ENCODE results near the gene POTEC.
"Not testable (repeated sequence)": the region's sequence is repeated elsewhere in the genome, so short reads cannot be mapped to it uniquely, and the experiment has no call there.

POTEC gene

DNA sequence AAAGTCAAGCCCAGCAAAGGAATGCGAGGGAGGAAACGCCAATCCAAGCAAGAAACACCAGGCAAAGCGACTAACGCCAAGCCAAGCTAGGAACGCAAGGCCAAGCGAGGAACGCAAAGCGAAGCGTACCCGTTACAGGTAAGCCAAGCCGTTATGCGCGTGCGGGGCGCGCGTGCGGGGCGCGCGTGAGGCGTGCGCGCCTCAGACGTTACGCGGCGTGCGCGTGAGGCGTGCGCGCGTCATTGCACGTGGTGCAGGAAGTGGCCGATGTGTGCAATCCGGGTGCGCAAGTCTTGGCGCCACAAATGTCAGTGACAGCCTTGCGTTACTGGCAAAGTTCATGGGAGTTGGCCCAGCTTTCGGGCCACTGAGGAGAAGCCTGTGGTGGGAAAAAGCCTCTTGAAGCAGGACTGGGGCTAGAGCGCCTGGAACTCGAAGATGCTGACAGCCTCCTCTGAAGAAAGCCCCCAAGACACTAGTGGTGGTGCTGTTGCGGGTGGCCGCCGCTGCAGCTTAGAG lies at the start of gene POTEC:
TSS of gene POTEC (minus strand) at position 155 of the 519 bp plus-strand sequence. CDS start 454 bp downstream, outside the sequence.
- not testable (repeated sequence) for DNase-seq

DNA sequence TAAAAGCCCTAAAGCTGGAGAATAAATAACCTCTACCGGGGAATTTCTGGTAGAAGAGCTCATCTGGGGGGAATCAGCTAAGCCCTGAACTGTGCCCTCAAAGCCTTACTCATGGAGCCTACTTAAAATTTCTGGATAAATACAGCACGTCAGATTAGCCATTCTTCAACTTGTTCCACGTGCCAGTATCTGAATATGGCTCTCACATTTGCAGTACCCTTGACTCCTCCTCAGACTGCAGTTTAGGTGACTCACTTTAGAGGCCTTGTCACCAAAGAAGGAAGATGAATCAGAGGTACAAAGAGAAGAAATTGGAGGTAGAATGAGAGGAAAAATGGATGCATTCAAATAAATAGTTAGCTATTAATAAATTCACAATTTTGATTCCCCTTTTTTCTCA lies 34.6 kb upstream of the POTEC start:
- DNase-seq = no peak

DNA sequence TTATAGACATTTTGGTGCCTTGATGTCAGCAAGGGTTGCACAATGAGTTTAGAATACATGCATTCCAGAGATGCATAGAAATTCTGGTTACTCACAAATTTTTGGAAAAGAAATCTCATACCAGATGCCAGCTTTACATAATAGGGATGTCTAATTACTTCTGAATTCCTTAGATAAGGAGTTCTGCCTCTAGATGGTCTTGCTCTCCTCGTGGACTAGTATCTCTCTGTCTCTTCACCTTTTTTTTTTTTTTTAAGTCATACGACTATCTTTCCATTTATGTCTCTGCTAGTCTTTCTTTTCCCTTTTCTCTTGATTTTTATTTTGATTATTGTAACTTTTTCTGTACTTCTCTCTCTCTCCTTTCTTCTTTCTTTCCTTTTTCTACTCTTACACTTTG lies 16.1 kb upstream of the POTEC start:
- DNase-seq = not testable (repeated sequence)

DNA sequence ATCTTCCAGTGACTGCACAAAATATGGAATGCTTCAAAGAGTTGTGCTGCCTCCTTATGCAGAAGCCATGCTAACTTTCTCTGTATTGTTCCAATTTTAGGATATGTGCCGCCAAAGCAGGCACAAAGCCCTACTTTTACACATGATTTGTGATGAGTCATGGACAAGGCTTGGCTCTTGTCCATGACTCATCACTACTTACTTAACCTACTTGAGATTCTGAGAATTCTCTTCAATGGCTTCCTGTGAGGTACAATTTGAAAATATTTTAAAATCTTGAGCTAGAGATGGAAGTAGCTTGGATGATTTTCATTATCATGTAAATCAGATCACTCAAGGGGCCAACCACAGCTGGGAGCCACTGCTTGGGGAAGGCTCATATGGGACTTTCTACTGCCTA lies 11.7 kb downstream of the POTEC start:
- not testable (repeated sequence) for DNase-seq

DNA sequence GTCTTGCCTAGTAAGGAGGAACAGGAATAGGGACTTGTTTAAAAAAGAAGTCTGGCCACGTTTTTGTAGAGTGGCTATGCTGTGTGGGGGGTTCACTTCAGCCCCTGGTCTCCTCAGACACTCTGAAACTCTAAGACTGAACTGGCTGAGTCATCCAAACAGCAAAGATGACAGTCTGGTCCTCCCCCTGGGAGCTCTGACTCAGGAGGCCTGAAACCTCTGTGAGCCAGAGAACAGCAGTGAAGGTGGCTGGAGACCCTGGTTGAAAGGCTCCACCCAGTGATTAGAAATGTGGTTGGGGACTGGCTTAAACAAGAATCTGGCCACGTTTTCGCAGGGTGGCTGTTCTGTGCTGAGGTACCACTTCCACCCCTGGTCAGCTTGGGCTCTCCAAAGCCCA lies 32.7 kb downstream of the POTEC start:
- not testable (repeated sequence) for DNase-seq

DNA sequence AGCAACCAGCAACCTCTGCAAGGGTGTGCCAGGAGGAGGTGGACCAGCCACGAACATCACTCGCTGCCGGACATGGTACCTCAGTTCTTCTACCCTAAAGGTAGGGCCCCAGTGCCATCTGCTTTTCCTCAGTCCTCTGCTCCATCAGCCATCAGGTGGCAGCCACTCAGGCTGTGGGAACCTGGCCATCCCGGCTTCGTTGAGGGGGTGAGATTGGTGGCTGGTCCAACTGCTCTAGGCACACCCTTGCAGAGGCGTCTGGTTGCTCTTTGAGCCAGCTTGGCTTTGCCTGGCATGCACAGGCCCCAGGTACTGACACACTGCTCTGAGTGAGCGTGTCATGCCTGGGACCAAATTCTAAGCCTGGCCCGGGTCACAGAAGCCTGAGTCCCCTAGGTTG lies 39.7 kb downstream of the POTEC start:
- not testable (repeated sequence) for DNase-seq

DNA sequence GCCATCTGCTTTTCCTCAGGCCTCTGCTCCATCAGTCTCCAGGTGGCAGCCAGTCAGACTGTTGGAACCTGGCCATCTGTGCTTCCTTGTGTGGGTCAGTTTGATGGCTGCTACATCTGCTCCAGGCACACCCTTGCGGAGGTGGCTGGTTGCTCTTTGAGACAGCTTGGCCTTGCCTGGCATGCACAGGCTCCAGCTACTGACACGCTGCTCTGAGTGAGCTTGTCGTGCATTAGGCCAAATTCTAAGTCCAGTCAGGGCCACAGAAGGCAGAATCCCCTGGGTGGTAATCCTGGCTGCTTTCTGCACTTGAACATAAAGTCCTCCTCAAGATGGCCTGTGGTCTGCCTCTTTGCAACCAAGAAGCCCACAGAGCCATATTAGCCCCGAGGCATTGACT lies 41.5 kb downstream of the POTEC start:
- not testable (repeated sequence) for DNase-seq

DNA sequence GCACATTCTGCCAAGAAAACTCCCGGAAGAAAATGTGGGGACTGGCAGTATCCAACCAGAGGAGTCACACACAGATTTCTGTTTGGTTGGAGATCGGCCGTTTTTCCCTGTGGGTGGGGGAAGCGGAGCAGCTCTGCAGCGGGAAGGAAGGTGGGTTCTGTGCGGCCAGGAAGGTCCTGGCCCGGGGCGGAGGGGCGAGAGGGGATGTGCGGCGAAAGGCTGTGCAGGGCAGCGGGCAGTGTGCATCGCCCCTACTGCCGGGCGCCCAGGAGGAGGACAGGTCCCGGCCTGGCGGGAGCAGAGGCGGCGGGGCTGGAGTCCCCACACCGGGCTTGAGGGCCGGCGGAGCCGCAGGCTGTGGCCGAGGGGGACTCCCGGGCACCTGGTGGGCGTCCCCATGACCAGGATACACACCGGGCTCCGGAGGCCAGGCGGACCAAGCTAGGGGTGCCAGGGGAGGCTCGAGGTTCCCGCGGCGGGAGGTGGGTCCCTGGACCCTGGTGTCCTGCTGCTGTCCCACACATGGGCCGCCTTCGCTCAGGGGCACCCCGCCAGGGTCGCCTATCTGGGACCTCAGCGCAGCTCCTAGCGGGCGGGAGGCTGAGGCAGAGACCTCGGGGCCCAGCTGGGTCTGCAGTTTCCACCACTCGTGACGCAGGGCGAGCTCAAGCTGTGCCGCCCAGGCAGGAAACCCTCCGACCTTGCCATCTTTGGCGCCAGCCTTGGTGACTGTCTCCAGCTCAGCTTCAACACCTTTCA lies 54.0 kb downstream of the POTEC start:
- not testable (repeated sequence) for DNase-seq

DNA sequence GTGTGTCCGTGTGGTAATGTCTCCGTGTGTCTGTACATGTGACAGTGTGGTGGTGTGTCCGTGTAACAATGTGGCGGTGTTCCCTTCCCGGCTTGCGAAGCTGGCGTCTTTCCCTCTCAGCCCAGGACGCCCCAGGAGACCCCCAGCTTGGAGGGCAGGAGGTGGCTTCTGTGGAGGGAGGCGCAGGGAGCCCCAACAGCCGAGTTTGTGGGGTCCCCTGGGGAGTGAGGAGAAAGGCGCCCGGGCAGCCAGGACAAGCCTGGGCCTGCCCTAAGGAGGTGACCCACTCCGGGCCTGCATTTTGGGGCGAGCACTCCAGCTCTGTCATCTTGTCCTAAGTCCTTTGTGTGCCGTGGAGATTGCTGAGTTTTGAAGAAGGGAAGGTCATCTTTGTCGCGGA lies 54.6 kb downstream of the POTEC start:
- DNase-seq = not testable (repeated sequence)

DNA sequence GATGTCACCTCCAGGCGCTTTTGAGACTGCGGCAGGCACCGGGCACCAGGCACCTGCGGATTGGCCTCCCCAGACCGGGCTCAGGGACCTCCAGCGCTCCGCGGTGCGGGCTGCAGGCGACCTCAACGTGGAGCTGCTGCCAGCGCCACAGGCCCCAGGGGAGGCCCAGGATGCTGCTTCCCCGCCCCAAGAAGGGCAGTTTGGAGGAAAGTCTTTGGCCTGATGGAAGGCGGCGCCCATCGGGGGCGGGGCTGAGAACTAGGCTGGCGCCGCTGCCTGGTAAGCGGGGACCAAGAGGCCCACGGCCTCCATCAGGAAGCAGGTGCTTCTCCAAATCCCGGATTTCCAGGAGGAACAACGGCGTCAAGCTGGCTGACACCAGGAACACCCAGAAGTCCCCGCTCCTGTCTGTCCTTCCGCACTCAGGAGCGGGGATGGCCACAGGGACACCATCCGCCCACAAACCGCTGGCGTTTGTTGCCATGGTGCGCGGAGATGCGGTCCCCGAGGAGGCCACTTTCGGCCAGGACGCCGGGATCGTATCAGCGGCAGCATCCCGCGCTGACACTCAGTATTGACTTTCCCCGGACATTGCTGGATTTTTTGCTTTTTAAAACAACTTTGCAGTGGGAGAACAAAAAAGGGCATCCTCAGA lies 56.3 kb downstream of the POTEC start:
- not testable (repeated sequence) for DNase-seq

DNA sequence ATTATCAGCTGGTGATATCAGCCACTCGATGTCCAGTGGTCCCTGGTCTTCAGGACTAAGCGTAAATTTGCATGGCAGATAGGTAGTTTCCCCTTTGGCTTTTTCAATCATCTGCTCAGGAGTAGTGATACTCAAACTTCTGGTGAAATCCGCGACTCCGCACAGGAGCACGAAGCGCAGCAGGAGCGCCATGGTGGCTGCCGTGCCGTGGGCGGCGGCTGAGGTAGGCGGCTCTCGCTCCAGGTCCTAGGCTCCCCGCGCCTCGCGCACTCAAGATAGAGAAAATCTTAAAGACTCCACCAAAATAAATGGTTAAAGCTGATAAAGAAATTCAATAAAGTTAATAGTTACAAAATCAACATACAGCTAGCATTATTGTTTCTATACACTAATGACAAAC lies 64.3 kb downstream of the POTEC start:
- not testable (repeated sequence) for DNase-seq

DNA sequence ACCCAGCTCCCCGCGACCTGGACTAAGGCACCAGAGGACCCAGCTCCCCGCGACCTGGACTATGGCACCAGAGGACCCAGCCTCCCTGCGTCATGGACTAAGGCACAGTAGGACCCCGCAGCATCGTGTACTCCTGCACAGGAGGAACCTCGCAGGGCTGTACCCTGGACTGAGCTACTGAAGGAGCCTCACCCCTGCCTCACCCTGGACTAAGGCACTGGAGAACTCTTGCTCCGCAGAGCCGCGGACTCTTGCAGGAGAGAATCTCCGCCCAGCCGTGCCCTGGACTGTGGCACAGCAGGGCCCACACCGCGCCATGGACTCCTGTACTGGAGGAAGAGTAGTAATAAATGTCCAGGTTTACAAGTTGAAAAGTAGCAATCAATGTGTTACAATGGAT lies 67.9 kb downstream of the POTEC start:
- not testable (repeated sequence) for DNase-seq

DNA sequence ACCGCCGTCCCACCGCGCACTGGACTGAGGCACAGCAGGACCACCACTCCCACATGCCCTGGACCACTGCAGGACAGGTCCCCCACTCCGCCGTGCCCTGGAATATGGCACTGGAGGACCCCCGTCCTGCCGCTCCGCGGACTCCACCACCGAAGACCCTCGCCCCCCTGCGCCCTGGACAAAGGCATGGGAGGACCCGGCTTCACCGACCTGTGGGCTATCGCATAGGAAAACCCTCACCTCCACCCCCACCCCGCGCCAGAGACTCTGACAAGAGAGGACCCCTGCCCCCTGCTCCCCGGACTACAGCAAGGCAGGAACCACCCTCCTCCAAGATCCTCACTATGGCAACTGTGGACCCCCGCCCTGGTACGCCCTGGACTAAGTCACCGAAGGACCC lies 68.6 kb downstream of the POTEC start:
- DNase-seq = not testable (repeated sequence)

DNA sequence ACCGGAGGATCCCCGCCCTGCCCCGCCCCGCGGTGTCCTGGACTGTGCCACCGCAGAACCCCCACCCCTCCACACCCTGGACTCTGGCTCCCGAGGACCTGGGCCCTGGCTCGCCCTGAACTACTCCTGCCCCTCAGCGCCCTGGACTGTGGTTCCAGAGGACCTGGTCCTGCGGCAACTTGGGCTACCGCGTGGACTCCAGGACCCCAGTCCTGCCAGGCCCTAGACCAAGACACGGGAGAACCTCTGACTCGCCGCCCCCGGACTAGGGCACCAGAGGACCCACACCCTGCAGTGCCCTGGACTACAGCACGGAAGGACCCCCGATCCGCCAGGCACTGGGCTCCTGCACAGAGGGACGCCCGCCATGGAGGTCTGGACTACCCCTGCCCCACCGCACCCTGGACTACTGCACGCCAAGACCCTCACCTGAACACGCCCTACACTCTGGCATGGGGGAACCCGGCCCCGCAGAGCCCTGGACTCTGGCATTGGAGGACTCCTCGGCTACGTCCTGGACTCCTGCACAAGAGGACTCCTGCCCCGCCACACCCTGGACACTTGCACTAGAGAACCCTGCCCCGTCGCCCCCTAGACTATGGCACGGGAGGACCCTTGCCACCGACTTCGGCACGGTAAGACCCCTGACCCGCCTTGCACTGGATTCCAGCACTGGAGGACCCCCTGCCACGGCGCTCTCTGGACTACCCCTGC lies 69.2 kb downstream of the POTEC start:
- not testable (repeated sequence) for DNase-seq

DNA sequence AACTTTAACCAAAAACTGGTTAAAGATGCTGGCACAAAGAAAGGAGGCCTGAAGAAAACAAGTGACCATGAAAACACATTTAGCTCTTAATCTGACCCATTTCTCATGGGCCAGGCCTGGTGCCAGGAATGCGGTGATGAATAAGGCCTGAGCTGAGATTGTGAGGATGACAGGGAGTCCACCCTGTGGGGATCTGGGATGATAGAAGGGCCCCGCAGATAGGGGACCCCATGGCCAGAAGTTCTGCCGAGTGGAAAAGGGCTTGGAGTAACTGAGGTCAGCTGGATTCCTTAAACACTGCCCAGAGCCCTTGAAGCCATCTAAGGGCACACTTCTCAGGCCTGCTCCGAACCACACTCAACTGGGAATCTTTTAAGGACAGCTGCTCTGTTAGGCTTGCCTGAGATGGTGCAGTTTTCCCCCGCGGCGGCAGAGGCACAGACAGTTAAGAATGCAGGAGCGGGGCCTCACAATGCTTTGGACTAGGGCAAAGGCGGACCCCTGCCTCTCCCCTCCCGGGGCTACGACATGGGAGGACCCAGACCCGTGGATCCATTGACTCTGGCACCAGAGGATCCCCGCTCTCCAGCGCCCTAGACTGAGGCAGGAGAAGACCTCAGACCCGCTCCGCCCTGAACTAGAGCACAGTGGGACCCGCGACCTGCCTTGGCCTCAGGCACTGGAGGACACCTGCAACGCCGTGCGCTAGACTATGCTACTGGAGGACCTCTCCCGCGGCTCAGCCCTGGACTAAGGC lies 70.0 kb downstream of the POTEC start:
- not testable (repeated sequence) for DNase-seq

DNA sequence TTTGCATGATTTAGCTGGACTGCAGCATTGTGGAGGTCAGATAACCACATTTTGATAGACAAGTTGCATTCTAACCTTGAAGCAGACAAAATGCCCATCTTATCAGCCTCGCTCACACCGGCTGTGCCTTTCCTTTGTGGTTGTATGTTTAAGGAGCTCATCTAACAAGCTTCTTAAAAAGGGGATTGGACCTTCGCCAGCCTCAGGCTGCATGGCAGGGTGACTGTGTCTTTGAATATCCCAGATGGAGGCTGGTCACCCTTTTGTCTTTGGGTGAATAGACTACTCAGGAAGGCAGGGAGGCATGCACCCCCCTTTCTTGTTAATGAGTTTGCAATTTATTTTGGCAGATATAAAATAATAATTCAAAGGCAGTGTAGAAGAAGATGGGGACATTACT lies 72.1 kb downstream of the POTEC start:
- DNase-seq = not testable (repeated sequence)

DNA sequence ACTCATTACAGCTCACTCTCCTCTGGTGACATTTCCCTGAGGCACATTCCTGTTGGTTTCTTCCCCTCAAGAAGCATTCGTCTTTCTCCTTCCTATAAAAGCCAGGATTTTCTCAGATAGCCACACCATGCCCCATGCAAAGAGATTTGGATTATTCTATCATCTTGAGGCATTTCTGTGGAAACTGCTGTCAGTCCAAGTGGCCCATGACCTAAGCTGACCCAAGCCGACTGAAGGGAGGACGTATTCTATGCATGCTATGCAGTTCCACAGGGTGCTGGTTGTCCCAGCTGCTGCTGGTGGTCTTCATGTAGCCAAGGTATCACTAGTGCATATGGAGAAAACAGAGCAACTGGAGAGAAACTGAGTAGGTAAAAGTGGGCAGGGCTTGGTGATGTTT lies 73.0 kb downstream of the POTEC start:
- not testable (repeated sequence) for DNase-seq

DNA sequence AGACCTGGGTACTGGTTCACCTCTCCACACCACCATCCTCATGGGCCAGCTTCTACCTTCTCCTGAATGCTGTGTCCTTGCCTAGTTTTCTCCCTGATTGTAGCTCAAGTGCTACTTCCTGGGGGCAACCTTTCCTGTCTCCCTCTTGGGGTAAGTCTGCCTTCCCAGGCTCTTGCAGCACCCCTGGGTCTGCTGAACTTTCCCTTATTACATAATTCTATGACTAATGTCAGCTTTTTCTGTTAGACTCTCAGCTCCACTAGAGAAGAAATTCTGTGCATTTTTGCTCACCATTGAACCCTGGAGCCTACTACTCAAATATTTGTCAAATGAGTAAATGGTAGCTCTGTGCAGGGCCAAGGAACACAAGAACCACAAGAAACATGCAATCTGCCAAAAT lies 73.4 kb downstream of the POTEC start:
- not testable (repeated sequence) for DNase-seq

DNA sequence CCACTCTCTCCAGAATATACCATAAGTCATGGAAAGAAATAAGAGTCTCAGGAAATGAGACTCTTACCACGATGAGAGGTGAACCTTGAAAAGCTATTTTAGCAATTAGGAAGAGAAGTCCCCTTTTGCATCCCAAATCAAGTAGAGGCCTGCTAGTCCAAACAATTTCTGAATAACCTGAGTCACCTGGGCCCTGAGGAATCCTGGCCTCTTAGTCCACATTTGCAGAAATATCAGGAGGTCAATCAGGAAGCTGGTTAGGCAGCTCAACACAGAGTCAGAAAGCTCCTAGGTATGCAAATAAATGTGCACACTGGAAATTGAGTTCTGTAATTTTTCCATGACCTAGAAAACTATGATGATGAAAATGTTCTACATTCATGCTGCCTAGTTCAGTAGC lies 77.4 kb downstream of the POTEC start:
- DNase-seq = not testable (repeated sequence)

Data from GOT3 (cell line).